DMS 273 (cell line): Measurements from ENCODE around the gene PHF21A.
A peak's percentile ranks its signal among the peaks of the same experiment; 100 is the strongest.
"Not testable (repeated sequence)": the region's sequence is repeated elsewhere in the genome, so short reads cannot be mapped to it uniquely, and the experiment has no call there.

Experiments
- DNase-seq: peaks from one replicate; lab custom pipeline; 2025; ENCODE audit not compliant: unreplicated experiment; lab: John Stamatoyannopoulos, UW

PHF21A gene

GRCh38 chr11:45906965-45907611 lies 214.2 kb downstream of the PHF21A start, which contains the start of gene FREY1:
Gene FREY1, minus strand, starts transcription at chr11:45907271. Its CDS starts 26 bp downstream, at chr11:45907245.
- DNase-seq = no peak

- no peak for DNase-seq
These were observed 215.1 kb downstream of the PHF21A start for GRCh38 chr11:45906096-45906682.

- not testable (repeated sequence) for DNase-seq
These were observed 215.7 kb downstream of the PHF21A start for GRCh38 chr11:45905576-45905975.

- DNase-seq = no peak
These were observed 216.2 kb downstream of the PHF21A start for GRCh38 chr11:45905095-45905494.

- no peak for DNase-seq
These were observed 216.8 kb downstream of the PHF21A start for GRCh38 chr11:45904309-45904915.

- DNase-seq = no peak
These were observed 218.5 kb downstream of the PHF21A start for GRCh38 chr11:45902452-45903380.

- no peak for DNase-seq
These were observed 219.6 kb downstream of the PHF21A start for GRCh38 chr11:45901626-45902025.

- DNase-seq = peak; percentile 41
These were observed 220.2 kb downstream of the PHF21A start for GRCh38 chr11:45900916-45901617.

- peak; percentile 32 for DNase-seq
These were observed 221.0 kb downstream of the PHF21A start for GRCh38 chr11:45900175-45900800.

GRCh38 chr11:45899448-45900174 lies 221.6 kb downstream of the PHF21A start:
- DNase-seq = peak; percentile 93

- DNase-seq = no peak
These were observed 222.2 kb downstream of the PHF21A start for GRCh38 chr11:45899086-45899447.

- DNase-seq = no peak
These were observed 223.7 kb downstream of the PHF21A start for GRCh38 chr11:45897556-45897955.

GRCh38 chr11:45896422-45896984 lies 224.8 kb downstream of the PHF21A start:
- peak; percentile 79 for DNase-seq

GRCh38 chr11:45895553-45896259 lies 225.5 kb downstream of the PHF21A start:
- DNase-seq = peak; percentile 34

GRCh38 chr11:45894555-45895247 lies 226.6 kb downstream of the PHF21A start:
- peak; percentile 25 for DNase-seq

GRCh38 chr11:45892856-45893255 lies 228.4 kb downstream of the PHF21A start:
- no peak for DNase-seq

GRCh38 chr11:45890886-45891550 lies 230.2 kb downstream of the PHF21A start:
- peak; percentile 21 for DNase-seq
